ENCODE measurements around the gene ZSCAN10.

DNA sequence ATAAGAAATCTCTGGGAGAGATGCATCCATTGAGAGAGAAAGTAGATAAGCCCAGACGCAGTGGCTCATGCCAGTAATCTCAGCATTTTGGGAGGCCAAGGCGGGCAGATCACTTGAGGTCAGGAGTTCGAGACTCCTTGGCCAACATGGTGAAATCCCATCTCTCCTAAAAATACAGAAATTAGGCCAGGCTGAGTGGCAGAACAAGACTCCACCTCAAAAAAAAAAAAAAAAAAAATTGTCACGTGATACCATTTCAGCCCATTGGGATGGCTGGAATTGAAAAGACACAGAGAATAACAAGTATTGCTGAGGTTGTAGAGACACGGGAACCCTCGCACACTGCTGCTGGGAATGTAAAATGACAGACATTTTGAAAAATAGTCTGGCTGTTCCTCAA is 36.5 kb downstream of the ZSCAN10 start:
- TF ChIP-seq, protein P1, sequence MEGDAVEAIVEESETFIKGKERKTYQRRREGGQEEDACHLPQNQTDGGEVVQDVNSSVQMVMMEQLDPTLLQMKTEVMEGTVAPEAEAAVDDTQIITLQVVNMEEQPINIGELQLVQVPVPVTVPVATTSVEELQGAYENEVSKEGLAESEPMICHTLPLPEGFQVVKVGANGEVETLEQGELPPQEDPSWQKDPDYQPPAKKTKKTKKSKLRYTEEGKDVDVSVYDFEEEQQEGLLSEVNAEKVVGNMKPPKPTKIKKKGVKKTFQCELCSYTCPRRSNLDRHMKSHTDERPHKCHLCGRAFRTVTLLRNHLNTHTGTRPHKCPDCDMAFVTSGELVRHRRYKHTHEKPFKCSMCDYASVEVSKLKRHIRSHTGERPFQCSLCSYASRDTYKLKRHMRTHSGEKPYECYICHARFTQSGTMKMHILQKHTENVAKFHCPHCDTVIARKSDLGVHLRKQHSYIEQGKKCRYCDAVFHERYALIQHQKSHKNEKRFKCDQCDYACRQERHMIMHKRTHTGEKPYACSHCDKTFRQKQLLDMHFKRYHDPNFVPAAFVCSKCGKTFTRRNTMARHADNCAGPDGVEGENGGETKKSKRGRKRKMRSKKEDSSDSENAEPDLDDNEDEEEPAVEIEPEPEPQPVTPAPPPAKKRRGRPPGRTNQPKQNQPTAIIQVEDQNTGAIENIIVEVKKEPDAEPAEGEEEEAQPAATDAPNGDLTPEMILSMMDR (IDR thresholded peaks at IDR 0.05): no peak
- TF ChIP-seq POLR2A (IDR thresholded peaks at IDR 0.05) (no peak), POLR2AphosphoS5 (IDR thresholded peaks at IDR 0.05) (no peak), EP300 (IDR thresholded peaks at IDR 0.05) (no peak)

Measured in gastroesophageal sphincter (tissue), 3 donors.